GM19438 (cell line): ENCODE data around the gene GJA3.

Experiments used
- ATAC-seq: cut with Tn5 transposase; IDR thresholded peaks from one replicate; pipeline ENCODE4 v1.9.1; 2021; ENCODE audit warnings: low read depth; ENCODE audit not compliant: unreplicated experiment

The GJA3 gene

GRCh38 chr13:20185366-20186056 lies 24.7 kb upstream of the GJA3 start:
- no peak for ATAC-seq

- peak; percentile 93 for ATAC-seq
Measured at GRCh38 chr13:20182231-20182846, 21.5 kb upstream of the GJA3 start.

- no peak for ATAC-seq
Measured at GRCh38 chr13:20181188-20181587, 20.3 kb upstream of the GJA3 start.

- no peak for ATAC-seq
Measured at GRCh38 chr13:20178156-20178555, 17.3 kb upstream of the GJA3 start.

- no peak for ATAC-seq
Measured at GRCh38 chr13:20177049-20177831, 16.4 kb upstream of the GJA3 start.

GRCh38 chr13:20175907-20176652 lies 15.2 kb upstream of the GJA3 start:
- no peak for ATAC-seq

GRCh38 chr13:20175406-20175794 lies 14.5 kb upstream of the GJA3 start:
- no peak for ATAC-seq

GRCh38 chr13:20174656-20175405 lies 14.0 kb upstream of the GJA3 start:
- no peak for ATAC-seq

GRCh38 chr13:20173116-20173746 lies 12.4 kb upstream of the GJA3 start:
- no peak for ATAC-seq

- ATAC-seq, result no peak
Measured at GRCh38 chr13:20171364-20171763, 10.5 kb upstream of the GJA3 start.

GRCh38 chr13:20170921-20171320 lies 10.1 kb upstream of the GJA3 start:
- no peak for ATAC-seq

- no peak for ATAC-seq
Measured at GRCh38 chr13:20168396-20168795, 7.5 kb upstream of the GJA3 start.

- ATAC-seq, result no peak
Measured at GRCh38 chr13:20165417-20166257, 4.8 kb upstream of the GJA3 start.

- ATAC-seq, result no peak
Measured at GRCh38 chr13:20161951-20162300, 1.1 kb upstream of the GJA3 start.

- ATAC-seq, result peak; percentile 45
Measured at GRCh38 chr13:20161275-20161950, 561 bp upstream of the GJA3 start.

- ATAC-seq, result no peak
Measured at GRCh38 chr13:20159646-20160305, 1.1 kb downstream of the GJA3 start.

GRCh38 chr13:20157151-20157796 lies 3.6 kb downstream of the GJA3 start:
- ATAC-seq, result no peak
